ENCODE measurements around the gene HOATZ. TPM values are rescaled to one million over a fixed set of nuclear protein-coding genes. Genes with fewer than 3 reads are reported as not detected.

HOATZ gene
- polyA plus RNA-seq, 1 donor (not counting 4 experiments of a cell fraction or from before 2014, with no cell fraction given): not detected

- Histone ChIP-seq H3K79me2 (ENCODE audit: control insufficient read depth, insufficient read depth, low read length) (no peaks in the 10 kb centered on the region), H3K4me2 (ENCODE audit: control insufficient read depth, extremely low read depth, insufficient read depth, low read depth, low read length) (no peak overlapping the region), H3K27me3 (ENCODE audit: control insufficient read depth, extremely low read depth, insufficient read depth, low read length) (no peaks in the 10 kb centered on the region), H3K9ac (ENCODE audit: control insufficient read depth, extremely low read depth, insufficient read depth, low read length) (no peak overlapping the region), H4K20me1 (ENCODE audit: control insufficient read depth, extremely low read depth, insufficient read depth, low read length) (no peaks in the 10 kb centered on the region), H3K4me1 (ENCODE audit: control insufficient read depth, extremely low read depth, insufficient read depth, low read length) (peaks cover 49% of the 10 kb centered on the region), H3K9me1 (ENCODE audit: control insufficient read depth, extremely low read depth, insufficient read depth, low read length) (no peaks in the 10 kb centered on the region), H3K36me3 (ENCODE audit: control insufficient read depth in 2 of 2, extremely low read depth in 1 of 2, insufficient read depth in 2 of 2, low read length in 2 of 2) (no peaks in the 10 kb centered on the region), H3K27ac (ENCODE audit: control insufficient read depth, insufficient read depth, low read length) (no peak overlapping the region), H2AFZ (ENCODE audit: control insufficient read depth, low read length) (no peak overlapping the region), H3K9me3 (ENCODE audit: control insufficient read depth, low read depth, low read length) (no peaks in the 10 kb centered on the region), H3K4me3 (ENCODE audit: control insufficient read depth in 2 of 3, extremely low read depth in 1 of 3, insufficient read depth in 2 of 3, low read depth in 1 of 3, low read length in 3 of 3) (no peak overlapping the region)
- dilution Hi-C loops (cut with MboI; ENCODE audit: extremely low pct_ligation_motif_present, low sequenced_read_pairs): no loop called here
- DNase-seq (ENCODE audit: low read depth, low spot score) (no peak), FAIRE-seq (no peak)
- TF ChIP-seq EZH2 (IDR thresholded peaks at IDR 0.05; ENCODE audit: low read length): no peak
- TF ChIP-seq CTCF (optimal IDR thresholded peaks at IDR 0.05 in 1 of 3, IDR thresholded peaks at IDR 0.05 in 1 of 3, conservative IDR thresholded peaks at IDR 0.05 in 1 of 3; ENCODE audit: extremely low read depth in 1 of 3, insufficient read depth in 2 of 3, low read length in 3 of 3): no peak
Observed at GRCh38 chr11:111523343-111523742, 8.8 kb downstream of the HOATZ start.

- Histone ChIP-seq H3K79me2 (ENCODE audit: control insufficient read depth, insufficient read depth, low read length) (no peaks in the 10 kb centered on the region), H2AFZ (ENCODE audit: control insufficient read depth, low read length) (no peak overlapping the region), H3K27me3 (ENCODE audit: control insufficient read depth, extremely low read depth, insufficient read depth, low read length) (no peaks in the 10 kb centered on the region), H3K36me3 (ENCODE audit: control insufficient read depth in 2 of 2, extremely low read depth in 1 of 2, insufficient read depth in 2 of 2, low read length in 2 of 2) (no peaks in the 10 kb centered on the region), H3K4me1 (ENCODE audit: control insufficient read depth, extremely low read depth, insufficient read depth, low read length) (peaks cover 56% of the 10 kb centered on the region), H3K9ac (ENCODE audit: control insufficient read depth, extremely low read depth, insufficient read depth, low read length) (no peak overlapping the region), H3K27ac (ENCODE audit: control insufficient read depth, insufficient read depth, low read length) (no peak overlapping the region), H3K9me1 (ENCODE audit: control insufficient read depth, extremely low read depth, insufficient read depth, low read length) (no peaks in the 10 kb centered on the region), H3K4me2 (ENCODE audit: control insufficient read depth, extremely low read depth, insufficient read depth, low read depth, low read length) (no peak overlapping the region), H3K9me3 (ENCODE audit: control insufficient read depth, low read depth, low read length) (no peaks in the 10 kb centered on the region), H4K20me1 (ENCODE audit: control insufficient read depth, extremely low read depth, insufficient read depth, low read length) (no peaks in the 10 kb centered on the region), H3K4me3 (ENCODE audit: control insufficient read depth in 2 of 3, extremely low read depth in 1 of 3, insufficient read depth in 2 of 3, low read depth in 1 of 3, low read length in 3 of 3) (no peak overlapping the region)
- dilution Hi-C loops (cut with MboI; ENCODE audit: extremely low pct_ligation_motif_present, low sequenced_read_pairs): no loop called here
- FAIRE-seq (peak; percentile 49), DNase-seq (ENCODE audit: low read depth, low spot score) (no peak)
- TF ChIP-seq CTCF (optimal IDR thresholded peaks at IDR 0.05 in 1 of 3, IDR thresholded peaks at IDR 0.05 in 1 of 3, conservative IDR thresholded peaks at IDR 0.05 in 1 of 3; ENCODE audit: extremely low read depth in 1 of 3, insufficient read depth in 2 of 3, low read length in 3 of 3) (no peak), EZH2 (IDR thresholded peaks at IDR 0.05; ENCODE audit: low read length) (no peak)
Observed at GRCh38 chr11:111524056-111524455, 9.5 kb downstream of the HOATZ start.
